ENCODE results near the gene ZSCAN30.
"Not testable (repeated sequence)": the region's sequence is repeated elsewhere in the genome, so short reads cannot be mapped to it uniquely, and the experiment has no call there.

ZSCAN30 gene

GRCh38 chr18:35215026-35215425 lies 75.0 kb downstream of the ZSCAN30 start:
- Histone ChIP-seq H3K9me3 (ENCODE audit: control insufficient read depth, low read length) (no peaks in the 10 kb centered on the region), H3K27ac (ENCODE audit: insufficient read depth, low read length, poor library complexity, severe bottlenecking) (no peak overlapping the region), H3K4me1 (ENCODE audit: control insufficient read depth, insufficient read depth, low read length, poor library complexity, severe bottlenecking) (no peaks in the 10 kb centered on the region), H3K27me3 (replicated peaks; ENCODE audit: control insufficient read depth, insufficient read depth, low read length, poor library complexity, severe bottlenecking) (no peaks in the 10 kb centered on the region), H3K36me3 (ENCODE audit: control insufficient read depth, insufficient read depth, low read length) (no peaks in the 10 kb centered on the region), H3K4me3 (ENCODE audit: insufficient read depth, low read depth, low read length, poor library complexity, severe bottlenecking) (no peak overlapping the region)
- DNase-seq, result no peak

- not testable (repeated sequence) for H3K9me3 ChIP-seq (ENCODE audit: control insufficient read depth, low read length); H3K4me1 ChIP-seq (ENCODE audit: control insufficient read depth, insufficient read depth, low read length, poor library complexity, severe bottlenecking)
Measured at GRCh38 chr18:35205746-35206458, 84.1 kb downstream of the ZSCAN30 start.

DNA sequence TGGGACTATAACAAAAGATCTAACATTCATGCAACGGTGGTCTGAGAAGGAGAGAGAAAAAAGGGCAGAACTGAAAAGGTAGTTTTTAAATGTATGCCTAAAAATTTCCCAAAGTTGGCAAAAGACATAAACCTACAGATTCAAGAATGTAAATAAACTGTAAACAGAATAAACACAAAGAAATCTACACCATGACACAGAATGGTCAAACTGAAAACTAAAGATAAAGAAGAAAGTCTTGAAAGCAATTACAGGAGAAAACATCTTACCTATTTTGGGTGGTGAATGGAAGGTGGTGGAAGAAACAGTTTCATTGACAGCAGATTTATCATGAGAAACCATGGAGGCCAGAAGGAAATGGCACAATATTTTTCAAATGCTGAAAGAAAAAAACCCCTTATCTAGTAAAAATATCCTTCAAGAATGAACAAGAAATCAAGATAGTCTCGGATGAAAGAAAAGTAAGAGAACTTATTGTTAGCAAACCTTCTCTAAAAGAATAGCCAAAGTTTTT lies 84.8 kb downstream of the ZSCAN30 start:
- Histone ChIP-seq H3K27ac (ENCODE audit: insufficient read depth, low read length, poor library complexity, severe bottlenecking) (no peak overlapping the region), H3K27me3 (replicated peaks; ENCODE audit: control insufficient read depth, insufficient read depth, low read length, poor library complexity, severe bottlenecking) (no peaks in the 10 kb centered on the region), H3K4me1 (ENCODE audit: control insufficient read depth, insufficient read depth, low read length, poor library complexity, severe bottlenecking) (no peaks in the 10 kb centered on the region), H3K9me3 (ENCODE audit: control insufficient read depth, low read length) (no peaks in the 10 kb centered on the region), H3K36me3 (ENCODE audit: control insufficient read depth, insufficient read depth, low read length) (no peaks in the 10 kb centered on the region), H3K4me3 (ENCODE audit: insufficient read depth, low read depth, low read length, poor library complexity, severe bottlenecking) (no peak overlapping the region)
- DNase-seq, result no peak

More at GRCh38 chr18:35205746-35206458, 84.1 kb downstream of the ZSCAN30 start:
- H3K36me3 ChIP-seq (ENCODE audit: control insufficient read depth, insufficient read depth, low read length); DNase-seq; H3K27me3 ChIP-seq (replicated peaks; ENCODE audit: control insufficient read depth, insufficient read depth, low read length, poor library complexity, severe bottlenecking); H3K27ac ChIP-seq (ENCODE audit: insufficient read depth, low read length, poor library complexity, severe bottlenecking); H3K4me3 ChIP-seq (ENCODE audit: insufficient read depth, low read depth, low read length, poor library complexity, severe bottlenecking): not testable (repeated sequence)

GRCh38 chr18:35203067-35203466 lies 87.0 kb downstream of the ZSCAN30 start:
- Histone ChIP-seq H3K36me3 (ENCODE audit: control insufficient read depth, insufficient read depth, low read length) (no peaks in the 10 kb centered on the region), H3K9me3 (ENCODE audit: control insufficient read depth, low read length) (no peaks in the 10 kb centered on the region), H3K27me3 (replicated peaks; ENCODE audit: control insufficient read depth, insufficient read depth, low read length, poor library complexity, severe bottlenecking) (no peaks in the 10 kb centered on the region), H3K27ac (ENCODE audit: insufficient read depth, low read length, poor library complexity, severe bottlenecking) (no peak overlapping the region), H3K4me1 (ENCODE audit: control insufficient read depth, insufficient read depth, low read length, poor library complexity, severe bottlenecking) (no peaks in the 10 kb centered on the region), H3K4me3 (ENCODE audit: insufficient read depth, low read depth, low read length, poor library complexity, severe bottlenecking) (no peak overlapping the region)
- DNase-seq, result no peak

GRCh38 chr18:35201256-35201931 lies 88.6 kb downstream of the ZSCAN30 start:
- Histone ChIP-seq H3K9me3 (ENCODE audit: control insufficient read depth, low read length) (no peaks in the 10 kb centered on the region), H3K4me3 (ENCODE audit: insufficient read depth, low read depth, low read length, poor library complexity, severe bottlenecking) (no peak overlapping the region), H3K36me3 (ENCODE audit: control insufficient read depth, insufficient read depth, low read length) (no peaks in the 10 kb centered on the region), H3K4me1 (ENCODE audit: control insufficient read depth, insufficient read depth, low read length, poor library complexity, severe bottlenecking) (no peaks in the 10 kb centered on the region), H3K27me3 (replicated peaks; ENCODE audit: control insufficient read depth, insufficient read depth, low read length, poor library complexity, severe bottlenecking) (no peaks in the 10 kb centered on the region), H3K27ac (ENCODE audit: insufficient read depth, low read length, poor library complexity, severe bottlenecking) (no peak overlapping the region)
- no peak for DNase-seq
